ENCODE measurements around the gene GP1BB. TPM values are rescaled to one million over a fixed set of nuclear protein-coding genes. Genes with fewer than 3 reads are reported as not detected.

Gene GP1BB
- total RNA-seq, 2 experiments from 2014 or later, result not detected

DNA sequence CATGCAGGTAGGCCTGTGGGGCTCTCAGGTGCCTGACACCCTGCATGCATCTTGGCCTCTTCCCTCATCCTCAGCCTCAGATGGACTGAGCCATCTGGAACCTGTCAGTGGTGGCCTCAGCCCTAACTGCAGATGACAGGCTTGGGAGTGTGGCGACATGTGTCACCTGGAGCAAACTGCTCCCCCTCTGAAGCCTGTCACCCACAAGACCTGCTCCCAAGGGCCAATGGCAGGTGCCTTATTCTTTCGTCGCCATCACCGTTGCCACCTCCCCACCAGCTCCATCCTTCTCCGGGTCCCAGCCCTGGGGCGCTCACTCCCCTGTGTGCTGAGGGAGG is 12.6 kb upstream of the GP1BB start:
- Mint-ChIP-seq H3K4me3 (no peak overlapping the region), H3K4me1 (ENCODE audit: low read depth) (no peaks in the 10 kb centered on the region), H3K36me3 (ENCODE audit: low read depth) (no peaks in the 10 kb centered on the region), H3K27me3 (peaks cover 10% of the 10 kb centered on the region), H3K9me3 (no peaks in the 10 kb centered on the region), H3K27ac (no peak overlapping the region)
- intact Hi-C loops (cut with micrococcal nuclease), result no loop called here
- TF ChIP-seq, protein P1, sequence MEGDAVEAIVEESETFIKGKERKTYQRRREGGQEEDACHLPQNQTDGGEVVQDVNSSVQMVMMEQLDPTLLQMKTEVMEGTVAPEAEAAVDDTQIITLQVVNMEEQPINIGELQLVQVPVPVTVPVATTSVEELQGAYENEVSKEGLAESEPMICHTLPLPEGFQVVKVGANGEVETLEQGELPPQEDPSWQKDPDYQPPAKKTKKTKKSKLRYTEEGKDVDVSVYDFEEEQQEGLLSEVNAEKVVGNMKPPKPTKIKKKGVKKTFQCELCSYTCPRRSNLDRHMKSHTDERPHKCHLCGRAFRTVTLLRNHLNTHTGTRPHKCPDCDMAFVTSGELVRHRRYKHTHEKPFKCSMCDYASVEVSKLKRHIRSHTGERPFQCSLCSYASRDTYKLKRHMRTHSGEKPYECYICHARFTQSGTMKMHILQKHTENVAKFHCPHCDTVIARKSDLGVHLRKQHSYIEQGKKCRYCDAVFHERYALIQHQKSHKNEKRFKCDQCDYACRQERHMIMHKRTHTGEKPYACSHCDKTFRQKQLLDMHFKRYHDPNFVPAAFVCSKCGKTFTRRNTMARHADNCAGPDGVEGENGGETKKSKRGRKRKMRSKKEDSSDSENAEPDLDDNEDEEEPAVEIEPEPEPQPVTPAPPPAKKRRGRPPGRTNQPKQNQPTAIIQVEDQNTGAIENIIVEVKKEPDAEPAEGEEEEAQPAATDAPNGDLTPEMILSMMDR (IDR thresholded peaks at IDR 0.05), result no peak
- ChIA-PET POLR2A (interaction anchor here (1.1 kb wide), 1 partner anchor 195 kb away, joined by 3 read pairs; no protein-coding TSS in a partner anchor), CTCF (no interaction called here)
- ATAC-seq (no peak), DNase-seq (no peak)

DNA sequence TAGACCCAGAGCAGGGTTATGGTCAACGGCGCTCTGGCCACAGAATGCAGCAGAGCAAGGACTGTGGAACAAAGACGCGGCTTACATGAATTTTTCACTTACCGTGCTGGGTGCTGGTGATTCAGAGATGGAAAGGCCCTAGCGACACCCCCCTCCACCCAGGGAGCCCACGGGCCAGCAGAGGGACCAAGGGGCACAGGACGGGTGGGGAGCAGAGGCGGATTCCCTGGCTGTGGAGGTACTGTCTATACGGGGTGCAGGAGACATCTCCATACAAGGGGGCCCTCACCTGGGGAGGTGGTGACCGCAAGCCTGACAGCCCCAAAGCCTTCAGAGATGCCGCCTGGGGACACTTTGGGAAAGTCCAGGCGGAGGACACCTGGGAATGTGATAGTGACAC is 10.1 kb upstream of the GP1BB start:
- H3K4me1 Mint-ChIP-seq (ENCODE audit: low read depth), result peaks cover 2% of the 10 kb centered on the region
- no peaks in the 10 kb centered on the region for H3K36me3 Mint-ChIP-seq (ENCODE audit: low read depth)
- intact Hi-C loops (cut with micrococcal nuclease), result no loop called here
- POLR2A ChIA-PET, result no interaction called here
- CTCF ChIA-PET, result interaction anchor here (1.5 kb wide), 2 partner anchors 17 to 33 kb away, joined by 5 read pairs; no protein-coding TSS in a partner anchor
- peaks cover 14% of the 10 kb centered on the region for H3K27me3 Mint-ChIP-seq
- TF ChIP-seq, protein P1 (IDR thresholded peaks at IDR 0.05), result no peak
- H3K27ac Mint-ChIP-seq, result no peak overlapping the region
- no peaks in the 10 kb centered on the region for H3K9me3 Mint-ChIP-seq
- no peak for ATAC-seq
- H3K4me3 Mint-ChIP-seq, result peak overlapping the region; percentile 51
- DNase-seq, result no peak

DNA sequence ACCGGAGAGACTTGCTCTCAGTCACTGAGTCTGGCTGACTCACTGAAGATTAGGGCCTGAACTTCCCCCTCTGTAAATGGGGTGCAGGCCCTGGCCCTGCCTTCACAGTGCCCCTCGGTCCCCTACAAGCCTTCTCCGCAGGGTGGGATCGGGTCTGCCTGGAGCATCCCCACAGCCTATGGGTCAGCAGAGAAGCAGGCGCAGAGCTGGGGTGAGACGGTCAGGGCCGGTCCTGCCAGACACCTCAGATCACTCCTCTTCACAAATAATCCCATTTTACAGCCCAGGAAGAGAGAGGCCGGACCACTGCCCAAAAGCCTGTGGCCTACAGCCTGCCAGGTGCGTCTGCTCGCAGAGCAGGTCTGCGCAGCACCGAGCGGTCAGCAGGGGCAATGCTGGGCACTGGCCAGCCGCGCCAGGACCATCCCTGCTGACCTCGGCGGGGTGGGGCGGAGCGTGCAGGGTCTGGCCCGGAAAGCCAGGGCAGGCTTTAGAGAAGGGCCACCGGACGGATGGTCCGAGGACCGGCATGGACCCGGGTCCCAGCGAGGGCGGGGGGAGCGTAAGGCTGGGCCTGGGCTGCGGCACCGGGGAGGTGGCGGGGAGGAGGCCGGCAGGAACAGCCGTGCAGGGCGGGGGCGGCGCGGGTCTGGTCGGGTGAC is 9.6 kb upstream of the GP1BB start:
- Mint-ChIP-seq H3K27me3 (peaks cover 14% of the 10 kb centered on the region), H3K9me3 (no peaks in the 10 kb centered on the region), H3K36me3 (ENCODE audit: low read depth) (no peaks in the 10 kb centered on the region), H3K4me1 (ENCODE audit: low read depth) (peaks cover 2% of the 10 kb centered on the region), H3K4me3 (peak overlapping the region; percentile 51), H3K27ac (no peak overlapping the region)
- CTCF ChIA-PET, result no interaction called here
- ATAC-seq, result no peak
- POLR2A ChIA-PET, result no interaction called here
- DNase-seq, result no peak
- intact Hi-C loops (cut with micrococcal nuclease), result no loop called here
- TF ChIP-seq, protein P1 (IDR thresholded peaks at IDR 0.05), result no peak

DNA sequence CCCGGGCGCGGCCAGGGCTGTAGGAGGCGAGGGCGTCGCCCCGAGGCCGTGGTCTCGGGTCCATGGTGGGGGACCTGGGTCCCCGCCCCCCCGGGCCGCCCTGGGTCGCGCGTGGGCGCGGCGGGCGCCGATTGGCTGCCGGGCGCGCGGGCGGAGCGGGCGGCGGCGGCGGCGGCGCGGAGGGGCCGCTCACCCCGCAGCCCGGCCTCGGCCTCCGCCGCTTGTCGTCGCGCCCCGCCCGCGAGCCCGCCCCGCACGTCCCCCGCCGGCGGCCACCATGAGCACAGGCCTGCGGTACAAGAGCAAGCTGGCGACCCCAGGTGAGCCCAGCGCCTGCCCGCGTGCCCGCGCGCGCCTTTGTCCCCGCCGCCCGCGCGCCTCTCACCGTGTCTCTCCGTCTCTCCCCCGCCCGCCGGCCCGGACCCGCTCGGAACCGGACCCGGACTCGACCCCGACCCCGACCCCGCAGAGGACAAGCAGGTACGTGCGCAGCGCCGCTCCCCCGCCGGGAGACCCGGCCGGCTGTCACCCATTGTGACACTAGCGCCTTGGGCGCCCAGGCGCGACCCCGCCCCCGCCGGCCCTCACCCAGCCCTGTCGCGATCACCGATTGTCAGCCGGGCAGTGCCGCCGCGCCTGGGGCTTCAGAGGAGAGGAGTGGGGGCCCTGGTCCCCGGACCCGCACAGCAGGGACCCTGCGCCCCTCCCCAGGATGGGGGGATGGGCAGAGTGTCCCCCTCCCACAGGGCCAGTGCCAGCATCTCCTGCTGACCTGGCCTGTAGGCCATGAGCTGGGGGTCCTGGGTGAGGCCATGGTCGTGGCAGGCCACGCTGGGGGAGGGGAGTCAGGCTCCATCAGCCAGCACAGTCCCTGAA is 8.8 kb upstream of the GP1BB start, which contains the start of gene SEPTIN5:
TSS of gene SEPTIN5 (plus strand) at position 192 of the 876 bp plus-strand sequence. CDS start at position 278, 86 bp downstream.
- Mint-ChIP-seq H3K4me1 (ENCODE audit: low read depth) (peaks cover 6% of the 10 kb centered on the region), H3K27ac (no peak within 1 kb of the TSS), H3K27me3 (peaks cover 14% of the 10 kb centered on the region), H3K9me3 (no peaks in the 10 kb centered on the region), H3K36me3 (ENCODE audit: low read depth) (no peaks in the 10 kb centered on the region), H3K4me3 (peak within 1 kb of the TSS; percentile 51)
- ChIA-PET POLR2A (no interaction called here), CTCF (interaction anchor here (1.0 to 2.7 kb wide), 2 partner anchors 16 to 32 kb away, joined by 3 to 7 read pairs; no protein-coding TSS in a partner anchor)
- DNase-seq, result no peak
- no peak for ATAC-seq
- intact Hi-C loops (cut with micrococcal nuclease), result no loop called here
- TF ChIP-seq, protein P1 (IDR thresholded peaks at IDR 0.05), result no peak
